Lung (tissue), 16 donors: ENCODE data around the gene STAG2. TPM values are rescaled to one million over a fixed set of nuclear protein-coding genes. Genes with fewer than 3 reads are reported as not detected.

Experiments used
- ATAC-seq: fragments of 200-7000 bp; cut with Tn5 transposase; one replicate; pipeline ENCODE4 v1.9.1; 2020; ENCODE audit warnings: moderate number of reproducible peaks; ENCODE audit not compliant: insufficient read depth, low FRiP score
- DNase-seq, 3 donors: peaks; one replicate each; pipeline ENCODE4 v3.0.0-alpha.2; 2013 to 2017
- H3K27ac ChIP-seq, 2 donors: one replicate each; pipeline ENCODE4 v1.5.1; 2013; ENCODE audit warnings: mild to moderate bottlenecking in 2 of 2, moderate library complexity in 2 of 2, control low read depth in 1 of 2, inconsistent platforms in 1 of 2, low read depth in 1 of 2, low read length in 1 of 2
- H3K27me3 ChIP-seq, 3 donors: one replicate each; pipeline ENCODE4 v1.5.1; 2013; ENCODE audit warnings: low read length in 2 of 3; ENCODE audit not compliant: control insufficient read depth in 3 of 3, insufficient read depth in 3 of 3
- H3K36me3 ChIP-seq, 4 donors: one replicate each; pipeline ENCODE4 v1.5.1; 2013; ENCODE audit warnings: low read length in 4 of 4, mild to moderate bottlenecking in 1 of 4, moderate library complexity in 1 of 4; ENCODE audit not compliant: control insufficient read depth in 4 of 4, insufficient read depth in 4 of 4
- H3K4me1 ChIP-seq, 5 donors: one replicate each; pipeline ENCODE4 v1.5.1; 2013; ENCODE audit warnings: low read length in 5 of 5, mild to moderate bottlenecking in 2 of 5, moderate library complexity in 1 of 5; ENCODE audit not compliant: control insufficient read depth in 5 of 5, insufficient read depth in 5 of 5
- H3K4me3 ChIP-seq: one replicate; pipeline ENCODE4 v1.5.1; 2013; ENCODE audit warnings: mild to moderate bottlenecking, control low read depth, moderate library complexity
- H3K9ac ChIP-seq, 2 donors: one replicate each; pipeline ENCODE4 v1.5.1; 2013; ENCODE audit warnings: low read length in 2 of 2, control low read depth in 1 of 2; ENCODE audit not compliant: insufficient read depth in 1 of 2
- H3K9me3 ChIP-seq, 4 donors: one replicate each; pipeline ENCODE4 v1.5.1; 2013; ENCODE audit warnings: low read length in 3 of 4, mild to moderate bottlenecking in 1 of 4, moderate library complexity in 1 of 4; ENCODE audit not compliant: control insufficient read depth in 4 of 4, insufficient read depth in 3 of 4
- CTCF ChIP-seq: IDR thresholded peaks from 2 replicates; pipeline ENCODE4 v1.5.1; 2012; ENCODE audit warnings: mild to moderate bottlenecking; ENCODE audit errors: control extremely low read depth, extremely low read depth
- WGBS, 2 donors: extraction: QIAGEN DNeasy Blood & Tissue Kit; methylation state at CpG; one replicate each; pipeline ENCODE4 v1.1.7; 2013; 5-methylcytosine and 5-hydroxymethylcytosine counted together
- long read RNA-seq, 5 donors: transcript quantifications; one replicate each; lab custom pipeline, GENCODE V29; 2026
- polyA plus RNA-seq, 2 donors: library from polyadenylated mRNA; stranded (reverse); fragments of 200-250 nt; gene quantifications; one replicate each; pipeline ENCODE4 v1.2.1, GENCODE V29; 2013
- total RNA-seq, 2 donors: library from RNA; depleted of rRNA in 1 of 2; stranded (reverse); fragments of >200 nt in 1 of 2; gene quantifications; one replicate each; pipeline ENCODE4 v1.2.1, GENCODE V29; 2014 to 2021
- donor health status: control.
- donor health status: control.
- donor health status: Bipolar disorder and iron deficiency.
- donor health status: healthy.
- donor health status: DM: yes; HTN: yes; CAD: no.

STAG2 gene
- total RNA-seq, result 100 to 1,000 TPM in 1 of 2 donors, 10 to 100 TPM in 1; 46.8 to 181 TPM
- polyA plus RNA-seq, result 10 to 100 TPM; 16.4 to 26.8 TPM
- long read RNA-seq, donor 1, full-length matches to known transcripts, result 4 of 25 reads
- long read RNA-seq, donor 1, partial matches to known transcripts, result 21 of 25 reads
- long read RNA-seq, donor 1, other reads (novel, unspliced or antisense), result 0 of 25 reads
- long read RNA-seq, donor 2, partial matches to known transcripts, result 0 of 1 reads
- long read RNA-seq, donor 2, other reads (novel, unspliced or antisense), result 0 of 1 reads
- long read RNA-seq, donor 3, partial matches to known transcripts, result 0 of 1 reads
- long read RNA-seq, donor 3, other reads (novel, unspliced or antisense), result 0 of 1 reads
- long read RNA-seq, donor 4, partial matches to known transcripts, result 11 of 12 reads
- long read RNA-seq, donor 4, other reads (novel, unspliced or antisense), result 0 of 12 reads
- long read RNA-seq, donor 5, partial matches to known transcripts, result 17 of 19 reads
- long read RNA-seq, donor 5, other reads (novel, unspliced or antisense), result 0 of 19 reads

GRCh38 chrX:123961268-123962005, at the start of gene STAG2:
Gene STAG2, plus strand, starts transcription at chrX:123961706. Its CDS starts 60,922 bp downstream, at chrX:124022628.
- WGBS, 2 donors, result 0 to 35% methylated on average over 4 to 38 of the region's 38 CpGs
- no peak for TF ChIP-seq CTCF
- peak within 1 kb of the TSS; percentile 65 for H3K4me3 ChIP-seq
- H3K36me3 ChIP-seq, result no peaks in the 10 kb centered on the region
- H3K27me3 ChIP-seq, result no peaks in the 10 kb centered on the region
- DNase-seq, result peak; percentile 89 to 96 (median 93)
- peaks cover 0 to 13% (median 0%) of the 10 kb centered on the region in 5 donors for H3K4me1 ChIP-seq
- H3K27ac ChIP-seq, result peak within 1 kb of the TSS; percentile 90 to 97
- H3K9me3 ChIP-seq, result peaks cover 0 to 4% (median 0%) of the 10 kb centered on the region in 4 donors
- ATAC-seq, result peak; percentile 23
- peak within 1 kb of the TSS; percentile 96 to 98 for H3K9ac ChIP-seq

GRCh38 chrX:123917069-123917468, 44.4 kb upstream of the STAG2 start:
- ATAC-seq (no peak), DNase-seq (no peak)
- no peak for TF ChIP-seq CTCF
- Histone ChIP-seq H3K4me1 (peaks cover 0 to 3% (median 0%) of the 10 kb centered on the region in 5 donors), H3K9me3 (no peaks in the 10 kb centered on the region), H3K36me3 (no peaks in the 10 kb centered on the region), H3K9ac (no peak overlapping the region), H3K4me3 (no peak overlapping the region), H3K27ac (no peak overlapping the region), H3K27me3 (no peaks in the 10 kb centered on the region)

GRCh38 chrX:123918106-123918721, 43.3 kb upstream of the STAG2 start:
- TF ChIP-seq CTCF, result no peak
- Histone ChIP-seq H3K4me1 (peaks cover 0 to 3% (median 0%) of the 10 kb centered on the region in 5 donors), H3K9ac (no peak overlapping the region), H3K27ac (no peak overlapping the region), H3K27me3 (no peaks in the 10 kb centered on the region), H3K9me3 (no peaks in the 10 kb centered on the region), H3K4me3 (no peak overlapping the region), H3K36me3 (no peaks in the 10 kb centered on the region)
- 63 to 88% methylated on average over 4 of the region's 4 CpGs for WGBS, 2 donors
- ATAC-seq (no peak), DNase-seq (peak in 2 of 3 donors; percentile 4 to 27)
